CD4-positive, alpha-beta T cell treated with Interleukin-6 for 4 hours (primary cell): ENCODE results near the gene CFHR2.

Source experiments
- DNase-seq: peaks from one replicate; pipeline ENCODE4 v3.0.0-alpha.2; 2020; ENCODE audit warnings: mixed read lengths

Gene CFHR2

DNA sequence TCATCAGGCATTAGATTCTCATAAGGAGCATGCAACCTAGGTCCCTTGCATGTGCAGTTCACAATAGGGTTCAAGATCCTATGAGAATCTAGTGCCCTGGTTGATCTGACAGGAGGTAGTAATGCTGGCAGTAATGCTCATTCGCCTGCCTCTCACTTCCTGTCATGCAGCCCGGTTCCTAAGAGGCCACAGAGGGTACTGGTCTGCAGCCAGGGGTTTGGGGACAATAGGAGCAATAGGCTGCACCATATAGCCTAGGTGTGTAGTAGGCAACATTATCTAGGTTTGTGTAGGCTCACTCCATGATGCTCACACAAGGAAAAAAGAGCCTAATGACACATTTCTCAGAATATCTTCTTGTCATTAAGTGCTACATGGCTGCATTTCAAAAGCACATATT is 59.6 kb downstream of the CFHR2 start:
- no peak for DNase-seq

GRCh38 chr1:197008861-197009260 is 65.3 kb downstream of the CFHR2 start:
- DNase-seq = no peak
